LNCAP (cell line): ENCODE results near the gene JAK1.

Experiments
- TF ChIP-seq, protein P1 (sequence below): fragments of 450-650 bp; IDR thresholded peaks from 2 replicates; pipeline ENCODE4 v1.5.1; 2017; ENCODE audit warnings: mild to moderate bottlenecking

JAK1 gene

GRCh38 chr1:64890699-64891447 is 75.5 kb downstream of the JAK1 start:
- TF ChIP-seq, protein P1, sequence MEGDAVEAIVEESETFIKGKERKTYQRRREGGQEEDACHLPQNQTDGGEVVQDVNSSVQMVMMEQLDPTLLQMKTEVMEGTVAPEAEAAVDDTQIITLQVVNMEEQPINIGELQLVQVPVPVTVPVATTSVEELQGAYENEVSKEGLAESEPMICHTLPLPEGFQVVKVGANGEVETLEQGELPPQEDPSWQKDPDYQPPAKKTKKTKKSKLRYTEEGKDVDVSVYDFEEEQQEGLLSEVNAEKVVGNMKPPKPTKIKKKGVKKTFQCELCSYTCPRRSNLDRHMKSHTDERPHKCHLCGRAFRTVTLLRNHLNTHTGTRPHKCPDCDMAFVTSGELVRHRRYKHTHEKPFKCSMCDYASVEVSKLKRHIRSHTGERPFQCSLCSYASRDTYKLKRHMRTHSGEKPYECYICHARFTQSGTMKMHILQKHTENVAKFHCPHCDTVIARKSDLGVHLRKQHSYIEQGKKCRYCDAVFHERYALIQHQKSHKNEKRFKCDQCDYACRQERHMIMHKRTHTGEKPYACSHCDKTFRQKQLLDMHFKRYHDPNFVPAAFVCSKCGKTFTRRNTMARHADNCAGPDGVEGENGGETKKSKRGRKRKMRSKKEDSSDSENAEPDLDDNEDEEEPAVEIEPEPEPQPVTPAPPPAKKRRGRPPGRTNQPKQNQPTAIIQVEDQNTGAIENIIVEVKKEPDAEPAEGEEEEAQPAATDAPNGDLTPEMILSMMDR: no peak

GRCh38 chr1:64887689-64888217 is 78.6 kb downstream of the JAK1 start:
- TF ChIP-seq, protein P1: no peak

DNA sequence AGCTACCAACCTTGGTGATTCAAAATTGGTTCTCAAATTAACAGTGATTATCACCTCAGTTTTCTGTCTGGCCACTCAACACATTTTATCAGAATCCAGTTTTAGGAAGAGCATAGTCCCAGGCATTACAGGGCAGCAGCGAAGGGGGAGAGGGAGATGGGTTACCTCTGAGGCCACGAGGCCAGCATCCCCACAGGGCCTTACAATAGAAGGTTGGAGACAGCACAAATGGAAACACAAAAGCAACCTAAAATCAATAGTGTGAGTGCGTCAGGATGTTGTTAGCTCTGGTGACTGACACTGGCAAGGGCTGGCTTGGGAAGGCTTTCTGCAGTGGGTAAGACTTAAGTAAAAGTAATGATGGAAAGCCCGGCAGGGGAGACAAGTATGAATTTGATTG is 79.5 kb downstream of the JAK1 start:
- TF ChIP-seq, protein P1: no peak

- TF ChIP-seq, protein P1: no peak
Observed at GRCh38 chr1:64885648-64886047, 80.7 kb downstream of the JAK1 start.

- TF ChIP-seq, protein P1: no peak
Observed at GRCh38 chr1:64884261-64885040, 81.9 kb downstream of the JAK1 start.

DNA sequence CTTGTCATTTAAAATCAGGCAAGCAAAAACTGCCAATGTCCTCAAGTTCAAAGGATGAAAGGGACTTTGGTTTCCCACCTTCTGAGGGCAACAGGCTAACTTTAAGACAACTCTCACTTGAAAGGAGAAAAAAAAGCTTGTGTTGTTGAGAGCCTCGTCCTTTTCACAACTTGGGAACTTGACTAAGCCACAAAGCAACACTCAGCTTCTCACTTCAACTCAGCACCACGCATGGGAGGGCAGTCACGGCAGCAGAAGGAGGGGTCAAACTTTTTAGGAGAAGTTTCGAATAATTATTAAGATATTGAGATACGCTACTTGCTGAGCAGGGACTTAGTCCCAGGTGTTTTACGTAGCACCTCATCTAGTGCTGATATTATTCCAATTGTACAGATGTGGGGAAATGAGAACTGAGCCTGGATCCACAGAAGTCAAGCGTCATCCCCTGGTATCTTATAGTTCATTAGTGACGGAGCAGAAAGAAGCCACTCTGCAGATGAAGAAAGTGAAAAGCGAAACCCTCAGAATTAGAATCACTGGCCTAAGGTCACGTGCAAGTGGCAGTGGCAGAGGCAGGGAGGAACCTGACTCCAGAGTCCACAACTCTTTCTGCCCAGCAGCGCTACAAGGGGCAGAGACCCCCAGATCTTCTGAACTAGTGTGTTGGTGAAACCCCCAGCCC is 83.6 kb downstream of the JAK1 start:
- TF ChIP-seq, protein P1: no peak

DNA sequence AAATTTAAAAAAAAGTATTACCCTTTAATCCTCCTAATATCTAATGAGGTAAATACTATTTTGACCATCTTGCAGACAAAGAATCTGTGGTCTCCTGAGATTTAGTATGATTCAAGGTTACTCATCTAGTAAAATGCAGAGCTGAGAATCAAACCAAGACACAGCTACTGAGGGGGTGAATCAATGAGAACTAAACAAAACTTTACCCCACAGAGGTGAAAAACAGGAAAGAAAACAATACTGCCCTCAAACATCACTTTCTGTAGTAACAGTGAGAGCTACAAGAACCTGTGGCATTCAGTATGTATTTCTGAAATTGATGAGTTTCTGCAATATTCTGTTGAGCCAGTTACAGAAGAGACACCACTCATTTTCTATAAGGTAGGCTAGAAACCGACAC is 85.1 kb downstream of the JAK1 start:
- TF ChIP-seq, protein P1: no peak
